GM21367 (cell line): ENCODE data around the gene STXBP6.

Experiments used
- ATAC-seq: cut with Tn5 transposase; IDR thresholded peaks from one replicate; pipeline ENCODE4 v1.9.1; 2021; ENCODE audit not compliant: unreplicated experiment

Gene STXBP6

GRCh38 chr14:25049568-25050268, at the start of gene STXBP6:
TSS of gene STXBP6 (minus strand) at chr14:25050147. CDS start at chr14:24974818, 75,329 bp downstream.
- ATAC-seq, result peak; percentile 54

DNA sequence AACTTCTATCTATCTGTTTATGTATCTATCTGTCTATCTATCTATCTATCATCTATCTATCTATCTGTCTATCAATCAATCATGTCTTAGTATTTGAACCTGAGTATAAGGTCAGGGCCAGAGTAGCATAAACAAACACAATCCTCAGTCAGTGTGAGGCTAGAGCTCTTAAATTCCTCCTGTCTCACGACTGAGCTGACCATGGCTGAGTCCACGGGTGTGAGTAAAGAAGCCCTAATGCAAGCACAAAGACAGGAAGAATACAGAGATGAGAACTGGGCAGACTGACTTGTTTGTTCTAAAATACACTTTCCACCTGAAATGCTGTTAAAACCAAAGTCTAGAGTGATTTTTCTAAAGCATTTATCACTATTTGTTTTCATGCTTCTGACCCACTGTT, 47.2 kb upstream of the STXBP6 start:
- no peak for ATAC-seq

DNA sequence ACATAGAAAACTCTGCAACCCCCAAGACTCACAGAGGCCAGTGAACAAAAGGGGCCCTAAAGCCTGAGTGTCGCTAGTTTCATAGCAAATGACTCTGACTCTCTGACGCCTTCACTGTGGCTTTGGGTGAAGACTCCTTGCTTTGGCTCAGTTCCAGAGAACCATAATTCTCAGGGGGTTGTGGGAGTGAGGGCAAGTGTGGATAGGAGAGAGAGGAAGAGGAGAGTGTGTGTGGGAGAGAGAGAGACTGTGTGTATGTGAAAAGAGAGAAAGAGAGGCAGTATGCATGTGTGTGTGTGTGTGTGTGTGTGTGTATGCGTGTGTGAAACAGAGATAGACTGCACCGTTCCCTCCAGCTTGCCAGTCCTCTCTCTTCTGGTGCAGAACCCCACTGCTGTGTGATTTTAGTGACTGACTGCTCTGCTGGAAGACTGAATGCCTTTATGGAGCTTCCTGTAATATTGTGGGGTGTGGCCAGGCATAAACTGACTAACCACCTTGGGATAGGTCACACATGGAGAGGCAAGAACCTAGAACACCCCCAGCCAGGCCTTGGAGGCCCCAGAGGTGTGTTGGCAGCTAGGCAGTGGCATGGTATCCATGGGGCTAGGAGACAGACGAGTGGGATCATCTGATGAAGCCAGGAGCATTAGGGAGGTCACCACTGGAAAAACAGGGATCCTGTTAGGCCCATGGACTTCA, 45.9 kb upstream of the STXBP6 start:
- ATAC-seq, result no peak

GRCh38 chr14:25094171-25094907, 44.4 kb upstream of the STXBP6 start:
- no peak for ATAC-seq

DNA sequence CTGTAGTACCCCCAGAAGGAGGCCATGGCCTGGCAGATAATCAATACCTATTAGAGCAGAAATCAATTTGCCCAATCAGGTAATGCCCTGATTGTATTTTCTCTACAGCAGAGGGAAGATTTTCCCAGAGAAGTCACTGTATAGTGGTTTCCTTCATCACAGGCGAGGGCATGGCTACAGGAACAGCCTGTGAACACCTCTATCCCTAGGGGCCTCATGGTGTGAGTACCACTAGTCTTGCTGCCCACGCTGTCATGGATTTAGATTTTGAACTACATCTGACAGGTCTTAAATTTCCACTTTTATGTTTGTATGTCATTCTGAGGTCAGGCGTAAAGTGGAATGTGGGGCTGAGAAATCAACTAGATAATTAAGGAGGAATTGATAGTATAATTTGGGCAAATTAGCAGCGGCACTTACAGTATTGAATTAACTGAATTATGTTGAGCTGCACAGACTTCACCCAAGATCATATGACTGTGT, 42.4 kb upstream of the STXBP6 start:
- no peak for ATAC-seq

GRCh38 chr14:25090716-25091454, 40.9 kb upstream of the STXBP6 start:
- no peak for ATAC-seq

DNA sequence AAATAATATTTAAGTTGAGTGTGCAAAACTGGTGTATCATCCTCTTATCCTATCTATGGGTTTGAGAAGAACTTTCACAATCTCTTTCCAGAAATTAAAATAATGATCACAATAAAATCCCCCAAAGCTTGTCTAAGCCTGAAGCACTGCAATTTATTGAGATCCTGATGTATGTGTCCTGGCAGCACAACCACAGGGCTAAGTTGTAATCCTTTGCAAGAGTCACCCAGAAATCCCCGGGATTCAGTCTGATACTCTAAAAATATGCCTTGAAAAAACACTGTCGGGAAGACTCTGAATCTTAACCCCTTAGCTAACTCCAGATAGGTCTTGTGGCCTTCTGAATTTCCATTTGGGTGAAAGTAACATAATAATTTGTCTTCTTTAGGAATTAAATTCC, 40.3 kb upstream of the STXBP6 start:
- no peak for ATAC-seq

DNA sequence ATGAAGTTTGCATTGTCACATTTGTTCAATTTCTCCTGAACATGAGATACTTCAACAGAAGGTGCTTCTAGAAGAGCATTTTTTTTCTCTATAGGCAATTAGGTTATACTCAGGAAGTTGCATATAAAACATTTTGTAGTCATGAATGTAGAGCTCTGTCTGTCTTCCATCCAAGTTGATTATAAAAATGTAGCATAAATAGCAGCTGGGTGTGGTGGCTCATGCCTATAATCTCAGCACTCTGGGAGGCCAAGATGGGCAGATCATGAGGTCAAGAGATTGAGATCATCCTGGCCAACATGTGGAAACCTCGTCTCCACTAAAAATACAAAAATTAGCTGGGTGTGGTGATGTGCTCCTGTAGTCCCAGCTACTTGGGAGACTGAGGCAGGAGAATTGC, 39.5 kb upstream of the STXBP6 start:
- ATAC-seq, result no peak

DNA sequence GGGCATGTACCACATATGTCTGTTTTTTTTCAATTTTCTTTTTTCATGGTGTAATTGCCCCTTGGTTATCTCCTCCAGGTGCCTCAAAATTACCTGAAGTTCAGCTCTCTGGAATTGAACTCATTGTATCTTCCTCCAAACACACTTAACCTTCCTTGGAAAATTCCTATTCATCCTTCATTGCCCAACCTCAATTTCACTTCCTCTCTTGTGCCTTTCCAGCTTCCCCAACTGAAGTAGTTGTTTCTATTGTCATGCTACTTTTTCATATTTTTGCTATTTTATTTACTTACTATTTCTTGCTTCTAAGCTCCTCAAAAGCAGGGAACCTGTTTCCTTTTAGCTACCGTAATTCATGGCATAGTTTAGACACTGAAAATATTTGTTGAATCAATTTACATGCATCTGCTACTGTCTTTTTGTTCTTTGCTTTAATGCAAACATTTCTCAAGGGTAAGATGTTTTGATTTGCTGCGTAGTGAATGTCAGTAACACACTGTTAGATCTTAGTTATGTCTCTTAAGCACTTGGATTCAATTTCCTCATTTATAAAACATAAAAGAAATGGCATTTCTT, 37.0 kb upstream of the STXBP6 start:
- ATAC-seq, result no peak

DNA sequence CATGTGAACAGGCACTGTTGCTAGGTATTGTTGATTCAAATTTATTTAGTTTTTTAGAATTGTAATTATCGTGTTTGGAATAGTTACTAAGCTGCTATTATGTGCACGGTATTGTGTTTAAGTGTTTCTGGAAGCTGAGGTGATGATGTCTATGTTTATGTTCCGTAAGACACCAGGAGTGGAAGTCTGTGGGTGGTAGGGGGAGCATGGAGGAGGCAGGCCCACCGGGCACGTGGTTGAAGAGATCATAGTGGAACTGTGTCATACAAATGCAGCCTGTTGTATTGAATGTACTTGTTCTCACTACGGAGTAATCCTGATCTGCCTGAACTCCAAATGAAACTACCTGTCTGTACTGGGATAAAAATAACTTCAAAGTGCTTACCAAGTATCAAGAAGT, 36.1 kb upstream of the STXBP6 start:
- ATAC-seq, result no peak

GRCh38 chr14:25080682-25081081, 30.7 kb upstream of the STXBP6 start:
- no peak for ATAC-seq

GRCh38 chr14:25079311-25079710, 29.4 kb upstream of the STXBP6 start:
- no peak for ATAC-seq

- ATAC-seq, result no peak
Observed at GRCh38 chr14:25074099-25074685, 24.2 kb upstream of the STXBP6 start.

- no peak for ATAC-seq
Observed at GRCh38 chr14:25069879-25070278, 19.9 kb upstream of the STXBP6 start.

GRCh38 chr14:25067600-25067999, 17.7 kb upstream of the STXBP6 start:
- no peak for ATAC-seq

GRCh38 chr14:25062022-25062321, 12.0 kb upstream of the STXBP6 start:
- ATAC-seq, result no peak

DNA sequence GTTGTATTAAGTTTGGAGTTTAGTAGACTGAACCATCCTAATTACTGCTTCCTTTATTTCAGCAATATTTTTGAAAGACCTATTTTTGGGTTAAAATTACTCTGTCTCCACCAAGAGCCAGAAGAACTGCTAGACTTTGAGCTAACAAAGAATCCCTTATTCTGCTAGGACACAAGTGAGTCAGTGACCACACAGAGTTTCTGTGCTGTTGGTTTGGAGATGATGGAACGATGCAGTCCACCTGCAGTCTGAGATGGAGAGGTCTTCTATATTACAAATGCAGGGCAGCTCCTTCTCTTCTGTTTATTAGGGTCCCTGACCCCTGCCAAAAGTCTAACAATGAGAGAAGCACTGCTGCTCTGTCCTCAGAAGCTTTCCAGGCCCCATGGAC, 6.7 kb upstream of the STXBP6 start:
- ATAC-seq, result no peak

GRCh38 chr14:25055992-25056687, 6.2 kb upstream of the STXBP6 start:
- no peak for ATAC-seq

DNA sequence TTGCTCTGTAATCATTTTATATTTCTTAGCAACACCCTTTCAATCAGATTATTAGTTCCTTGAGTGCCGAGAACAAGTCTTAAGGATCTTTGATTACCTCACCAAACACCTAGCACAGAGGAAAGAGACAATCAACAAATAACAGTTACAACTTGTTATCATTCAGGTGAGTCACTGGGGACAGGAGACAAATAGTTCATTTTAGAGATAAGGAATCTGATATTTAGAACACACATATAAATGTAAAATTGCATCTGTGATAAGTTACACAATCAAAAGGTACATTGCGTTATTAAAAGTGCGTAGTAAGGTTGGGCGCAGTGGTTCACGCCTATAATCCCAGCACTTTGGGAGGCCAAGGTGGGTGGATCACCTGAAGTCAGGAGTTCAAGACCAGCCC, 5.1 kb upstream of the STXBP6 start:
- ATAC-seq, result no peak

DNA sequence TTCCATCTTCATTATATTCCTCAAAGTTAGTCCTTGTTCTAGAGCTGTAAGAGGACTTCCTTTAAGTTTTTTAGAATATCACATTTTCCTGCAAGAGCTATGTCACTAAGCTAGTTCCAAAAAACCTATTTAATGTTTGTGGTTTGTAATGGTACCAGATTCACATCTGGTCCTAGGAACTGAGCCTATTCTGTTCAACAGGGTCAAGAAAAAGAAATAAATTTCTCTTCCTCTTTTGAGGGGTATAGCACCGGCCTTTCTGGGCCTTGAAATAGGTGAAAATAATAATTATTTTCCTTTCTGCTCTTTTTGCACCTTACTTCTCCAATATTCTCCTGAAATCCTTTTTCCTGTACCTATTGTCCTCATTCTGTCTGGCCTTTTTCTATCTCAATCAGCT, 3.6 kb upstream of the STXBP6 start:
- no peak for ATAC-seq
